GM12892 (cell line): ENCODE data around the gene TMEM109.

ENCODE experiments used
- POLR2A ChIP-seq: IDR thresholded peaks from 2 replicates; pipeline ENCODE4 v1.6.1; 2011; ENCODE audit warnings: low read depth, low read length, control low read depth
- POLR2AphosphoS5 ChIP-seq: IDR thresholded peaks from 2 replicates; pipeline ENCODE4 v1.6.1; 2011; ENCODE audit warnings: low read depth, low read length, control low read depth
- TAF1 ChIP-seq: IDR thresholded peaks from 2 replicates; pipeline ENCODE4 v1.6.1; 2011; ENCODE audit warnings: low read depth, mild to moderate bottlenecking, control low read depth, low read length, borderline replicate concordance

DNA sequence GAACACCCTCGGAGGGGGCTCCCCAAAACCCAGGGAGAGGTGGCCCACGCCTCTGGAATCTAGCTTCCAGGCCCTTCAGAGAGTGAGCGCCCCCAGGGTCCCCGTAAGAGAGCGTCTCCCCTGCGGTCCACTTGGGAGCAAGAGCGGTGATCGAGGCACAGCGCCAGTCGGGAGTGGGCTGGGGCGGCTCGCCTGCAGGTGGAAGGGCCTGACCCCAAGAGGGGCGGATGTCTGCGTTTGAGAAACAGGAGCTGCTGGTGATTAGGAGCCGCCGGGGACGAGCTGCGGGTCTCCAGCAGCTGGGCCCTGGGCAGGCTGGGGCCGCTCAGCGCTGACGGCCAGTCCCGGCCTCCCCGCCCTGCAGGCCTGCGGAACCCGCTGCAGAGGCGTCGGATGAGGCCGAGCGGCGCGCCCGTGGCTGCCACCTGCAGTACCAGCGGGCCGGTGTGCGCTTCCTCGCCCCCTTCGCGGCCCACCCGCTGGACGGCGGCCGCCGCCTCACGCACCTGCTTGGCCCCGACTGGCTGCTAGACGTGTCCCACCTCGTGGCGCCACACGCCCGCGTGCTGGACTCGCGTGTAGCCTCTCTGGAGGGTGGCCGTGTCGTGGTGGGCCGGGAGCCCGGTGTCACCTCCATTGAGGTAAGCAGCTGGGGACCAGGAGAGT lies 20.3 kb downstream of the TMEM109 start:
- no peak for TF ChIP-seq POLR2A
- TF ChIP-seq TAF1, result no peak
- peak; percentile 2; the same call in 1 of the 2 replicates for TF ChIP-seq POLR2AphosphoS5
